H1 (cell line): ENCODE measurements around the gene ZFAND3. TPM values are rescaled to one million over a fixed set of nuclear protein-coding genes. Genes with fewer than 3 reads are reported as not detected.

ENCODE experiments used
- CTCF ChIP-seq, 3 experiments: IDR thresholded peaks; 1 replicate in 2 of 3; 2 replicates in 1 of 3; pipeline versions ENCODE4 v1.5.1 to v1.6.1; 2011; ENCODE audit warnings: low read length in 3 of 3, mild to moderate bottlenecking in 3 of 3, inconsistent platforms in 2 of 3, low read depth in 1 of 3, moderate library complexity in 1 of 3; ENCODE audit not compliant: insufficient read depth in 1 of 3; ENCODE audit errors: control extremely low read depth in 1 of 3
- E2F6 ChIP-seq: IDR thresholded peaks from 2 replicates; pipeline ENCODE4 v1.6.1; 2012; ENCODE audit warnings: inconsistent platforms
- EP300 ChIP-seq, 2 experiments: IDR thresholded peaks; 1 replicate in 1 of 2; 2 replicates in 1 of 2; pipeline ENCODE4 v1.6.1; 2011 to 2012; ENCODE audit warnings: low read depth in 2 of 2, low read length in 2 of 2, mild to moderate bottlenecking in 2 of 2, borderline replicate concordance in 1 of 2, inconsistent platforms in 1 of 2, moderate library complexity in 1 of 2
- JUN ChIP-seq: IDR thresholded peaks from 2 replicates; pipeline ENCODE4 v1.6.1; 2011; ENCODE audit warnings: low read depth, mild to moderate bottlenecking, improper control_type of control experiment, low read length
- JUND ChIP-seq: IDR thresholded peaks from 2 replicates; pipeline ENCODE4 v1.6.1; 2011; ENCODE audit warnings: mild to moderate bottlenecking, improper control_type of control experiment, low read length
- RAD21 ChIP-seq, 2 experiments: IDR thresholded peaks in 1 of 2; conservative IDR thresholded peaks in 1 of 2; 2 replicates each; pipeline ENCODE4 v1.6.1; 2011; ENCODE audit warnings: low read depth in 2 of 2, low read length in 2 of 2, improper control_type of control experiment in 1 of 2, inconsistent platforms in 1 of 2, mild to moderate bottlenecking in 1 of 2, moderate library complexity in 1 of 2
- SRF ChIP-seq: IDR thresholded peaks from 2 replicates; pipeline ENCODE4 v1.6.1; 2011; ENCODE audit warnings: mild to moderate bottlenecking, low read depth, low read length, moderate library complexity
- polyA plus RNA-seq, 7 experiments: library from polyadenylated mRNA; depleted of rRNA in 3 of 7; stranded (reverse) in 5 of 7; unstranded in 2 of 7; fragments of >200 nt in 5 of 7; fragments of 200-250 nt in 2 of 7; gene quantifications; 1 replicate in 5 of 7; 2 replicates in 1 of 7; 4 replicates in 1 of 7; pipeline versions ENCODE4 v1.2.1 to v1.2.3, GENCODE V29; 2011 to 2013; ENCODE audit warnings: missing spikeins in 2 of 7, mixed read lengths in 2 of 7
- total RNA-seq: library from RNA; stranded (reverse); fragmentation: NEBNext Ultra II Directional; extraction: Animal tissue kit (Norgen Biotek cat#: 25700); gene quantifications from 2 replicates; pipeline ENCODE4 v1.2.1, GENCODE V29; 2021

Gene ZFAND3
- total and polyA plus RNA-seq, 2 of the 8 experiments (the other 6 are each of a cell fraction or from before 2014, with no cell fraction given) = 13.0 to 51.3 TPM

- TF ChIP-seq CTCF (IDR thresholded peaks at IDR 0.05; ENCODE audit: control extremely low read depth in 1 of 3, insufficient read depth in 1 of 3, low read depth in 1 of 3, low read length in 3 of 3) (no peak), EP300 (IDR thresholded peaks at IDR 0.05; ENCODE audit: borderline replicate concordance in 1 of 2, low read depth in 2 of 2, low read length in 2 of 2) (no peak), JUND (no peak), E2F6 (no peak), SRF (no peak), JUN (no peak), RAD21 (IDR thresholded peaks at IDR 0.05 in 1 of 2, conservative IDR thresholded peaks at IDR 0.05 in 1 of 2; ENCODE audit: low read depth in 2 of 2, low read length in 2 of 2) (no peak)
- TF ChIP-seq, all 59 proteins: peak for 0
Measured at GRCh38 chr6:38193051-38193450, 373.5 kb downstream of the ZFAND3 start (continued).
